HG02678 (cell line): ENCODE measurements around the gene LUZP1.
"Not testable (repeated sequence)": the region's sequence is repeated elsewhere in the genome, so short reads cannot be mapped to it uniquely, and the experiment has no call there.

Source experiments
- ATAC-seq: cut with Tn5 transposase; IDR thresholded peaks from one replicate; pipeline ENCODE4 v1.9.1; 2021; ENCODE audit warnings: mild to moderate bottlenecking, moderate library complexity; ENCODE audit not compliant: unreplicated experiment

Gene LUZP1

DNA sequence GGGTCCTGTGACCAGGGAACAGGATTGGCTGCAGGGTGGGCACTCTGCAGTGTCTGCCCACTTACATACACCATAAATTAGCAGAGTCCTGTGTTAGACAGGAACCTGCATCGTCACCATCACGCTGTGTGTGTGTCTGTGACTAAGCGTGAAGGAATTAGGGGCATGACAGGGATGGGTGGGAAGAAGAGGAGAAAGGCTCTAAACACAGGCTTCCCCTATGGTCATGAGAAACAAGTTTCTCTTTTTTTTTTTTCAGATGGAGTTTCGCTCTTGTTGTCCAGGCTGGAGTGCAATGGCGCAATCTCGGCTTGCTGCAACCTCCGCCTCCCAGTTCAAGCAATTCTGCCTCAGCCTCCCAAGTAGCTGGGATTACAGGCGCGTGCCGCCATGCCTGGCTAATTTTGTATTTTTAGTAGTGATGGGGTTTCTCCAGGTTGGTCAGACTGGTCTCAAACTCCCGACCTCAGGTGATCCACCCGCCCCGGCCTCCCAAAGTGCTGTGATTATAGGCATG, 20.3 kb upstream of the LUZP1 start:
- not testable (repeated sequence) for ATAC-seq

DNA sequence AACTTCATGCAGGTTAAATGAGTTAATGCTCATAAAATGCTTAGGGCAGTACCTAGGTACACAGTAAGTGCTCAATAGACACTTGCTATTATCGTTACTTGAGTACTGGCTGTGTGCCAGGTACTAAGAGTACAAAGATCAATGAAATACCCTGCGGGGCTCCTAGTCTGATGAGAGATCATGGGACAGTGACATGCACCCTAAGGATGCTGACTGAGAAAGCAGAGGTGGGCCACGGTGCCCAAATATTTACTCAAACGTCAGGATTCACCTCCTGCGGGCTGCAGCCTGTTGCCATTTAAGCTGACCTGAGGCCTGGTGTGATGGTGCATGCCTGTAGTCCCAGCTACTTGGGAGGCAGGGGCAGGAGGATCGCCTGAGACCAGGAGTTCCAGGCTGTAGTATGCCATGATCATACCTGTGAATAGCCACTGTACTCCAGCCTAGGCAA, 19.8 kb upstream of the LUZP1 start:
- ATAC-seq: no peak

DNA sequence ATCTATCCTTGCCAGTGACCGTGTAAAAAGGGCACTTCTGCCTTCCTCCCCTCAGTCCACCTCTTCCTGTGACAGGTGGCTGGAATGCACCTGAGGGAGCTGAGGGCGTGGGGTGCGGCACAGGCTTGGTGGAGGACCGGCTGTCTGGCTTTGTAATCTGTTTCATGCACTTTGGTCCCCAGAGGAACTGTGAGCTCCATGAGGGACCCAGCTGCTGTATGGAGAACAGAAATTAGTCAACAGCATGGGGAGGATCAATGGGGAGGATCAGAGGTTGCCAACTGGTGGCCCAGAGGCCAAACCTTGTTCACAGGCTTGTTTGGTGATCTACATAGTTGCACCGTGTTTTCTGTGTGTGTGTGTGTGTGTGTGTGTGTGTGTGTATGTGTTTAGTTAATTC, 19.0 kb upstream of the LUZP1 start:
- ATAC-seq: no peak

- no peak for ATAC-seq
Observed at GRCh38 chr1:23185381-23185780, 16.7 kb upstream of the LUZP1 start.

- ATAC-seq: no peak
Observed at GRCh38 chr1:23184212-23184934, 15.7 kb upstream of the LUZP1 start.

DNA sequence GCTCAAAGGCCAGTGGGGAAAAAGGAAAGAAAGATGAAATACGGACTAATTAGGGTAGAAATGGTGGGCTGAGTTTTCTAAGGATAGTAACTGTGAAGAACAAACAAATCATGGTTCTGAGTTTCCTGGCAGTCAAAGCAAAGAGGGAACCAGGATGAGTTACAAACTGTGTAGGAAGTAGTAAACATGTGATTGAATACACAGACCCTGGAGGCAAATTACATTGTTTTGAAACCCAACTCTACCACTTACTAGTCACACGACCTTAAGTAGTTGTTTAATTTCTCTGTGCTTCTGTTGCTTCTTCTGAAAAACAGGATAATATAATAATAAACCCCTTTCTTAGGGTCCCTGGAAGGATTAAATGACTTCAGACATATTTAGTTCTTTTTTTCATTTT, 11.2 kb upstream of the LUZP1 start:
- ATAC-seq: no peak

DNA sequence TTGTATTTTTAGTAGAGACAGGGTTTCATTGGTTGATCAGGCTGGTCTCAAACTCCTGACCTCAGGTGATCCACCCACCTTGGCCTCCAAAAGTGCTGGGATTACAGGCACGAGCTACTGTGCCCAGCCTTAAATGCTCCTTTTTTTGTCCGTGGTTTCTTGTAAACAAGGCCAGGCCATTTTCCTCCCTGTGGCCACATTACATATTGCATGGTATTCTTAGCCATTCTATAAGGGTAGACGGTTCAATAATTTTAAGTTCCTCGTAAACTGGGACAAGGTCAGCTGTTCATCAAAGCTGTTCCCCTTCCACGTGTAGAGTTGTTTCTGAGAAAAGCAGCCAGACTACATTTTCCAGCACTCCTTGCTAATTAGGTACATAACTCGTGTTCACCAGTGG, 10.3 kb upstream of the LUZP1 start:
- ATAC-seq: no peak

DNA sequence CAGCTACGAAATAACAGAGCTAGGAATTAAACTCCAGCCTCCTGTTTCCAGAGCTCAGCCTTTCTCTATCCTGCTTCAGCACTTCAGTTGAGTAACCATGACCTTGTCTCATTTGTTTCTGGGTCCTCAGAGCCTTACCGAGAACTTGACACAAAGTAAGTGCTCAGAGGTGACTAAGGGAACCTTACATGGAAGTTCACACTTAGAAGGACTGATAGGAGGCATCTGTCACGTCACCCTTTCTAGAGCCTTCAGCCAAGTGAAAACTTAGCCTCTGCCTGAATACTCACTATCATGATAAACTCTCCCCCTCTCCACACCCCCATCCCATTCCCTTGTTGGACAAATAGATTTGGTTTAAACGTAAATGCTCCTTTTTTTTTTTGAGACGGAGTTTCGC, 9.8 kb upstream of the LUZP1 start:
- ATAC-seq: no peak

DNA sequence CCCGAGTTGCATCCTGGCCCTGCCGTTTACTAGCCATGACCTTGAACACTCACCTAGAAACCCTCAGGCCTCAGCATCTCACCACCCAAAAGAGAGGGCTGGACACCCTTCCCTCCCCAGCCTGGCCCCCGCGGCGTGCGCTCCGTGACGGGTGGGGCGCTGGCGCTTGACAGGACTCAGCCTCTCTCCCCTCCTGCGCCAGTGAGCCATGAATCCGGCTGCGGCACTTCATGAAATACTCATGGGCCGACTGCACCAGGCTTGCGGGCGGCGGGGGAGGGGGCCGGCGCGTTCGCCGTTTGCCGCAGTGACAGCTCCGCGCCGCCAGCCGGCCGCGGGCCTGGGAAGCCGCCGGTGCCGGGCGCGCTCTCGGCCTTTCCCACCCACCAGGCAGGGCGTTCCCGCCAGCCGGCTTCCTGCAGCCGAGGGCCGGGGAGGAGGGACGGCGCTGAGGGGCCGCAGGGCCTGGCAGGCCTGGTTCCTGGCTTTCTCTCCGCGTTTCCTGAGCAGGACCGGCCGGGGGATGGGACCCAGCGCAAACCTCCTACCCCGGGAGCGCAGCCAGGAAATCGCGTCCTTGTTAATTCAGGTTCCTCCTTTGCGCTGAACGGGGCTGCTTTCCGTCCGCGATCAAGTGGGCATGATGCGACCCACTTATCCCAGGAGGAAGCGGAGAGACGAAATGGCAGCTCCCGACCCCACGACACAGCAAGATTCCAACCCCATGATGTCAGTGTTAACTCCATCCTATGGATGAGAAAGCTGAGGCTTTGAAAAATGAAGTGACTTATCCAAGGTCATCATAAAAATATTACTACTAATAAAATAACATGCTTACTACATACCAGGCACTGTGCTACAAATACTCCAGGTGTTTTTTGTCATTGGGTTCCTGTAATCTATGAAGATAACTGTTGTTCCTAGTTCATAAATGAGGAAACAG, 9.1 kb upstream of the LUZP1 start:
- peak; percentile 74 for ATAC-seq

DNA sequence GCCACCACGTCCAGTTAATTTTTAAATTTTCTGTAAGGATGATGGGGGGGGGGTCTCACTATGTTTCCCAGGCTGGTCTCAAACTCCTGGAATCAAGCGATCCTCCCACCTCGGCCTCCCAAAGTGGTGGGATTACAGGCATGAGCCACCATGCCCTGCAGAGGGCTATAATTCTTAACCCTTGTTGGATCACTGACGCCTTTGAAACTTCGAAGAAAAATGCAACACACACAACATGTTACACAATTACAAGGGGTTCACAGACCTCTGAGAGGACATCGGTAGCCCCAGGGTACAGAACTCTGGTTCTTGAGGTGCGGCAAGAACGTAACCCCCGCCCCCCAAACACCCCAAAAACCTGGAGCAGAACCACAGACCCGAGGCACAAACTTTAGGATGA, 8.4 kb upstream of the LUZP1 start:
- ATAC-seq: no peak

GRCh38 chr1:23174426-23175110, 5.9 kb upstream of the LUZP1 start:
- ATAC-seq: no peak

- no peak for ATAC-seq
Observed at GRCh38 chr1:23171181-23171755, 2.6 kb upstream of the LUZP1 start.

DNA sequence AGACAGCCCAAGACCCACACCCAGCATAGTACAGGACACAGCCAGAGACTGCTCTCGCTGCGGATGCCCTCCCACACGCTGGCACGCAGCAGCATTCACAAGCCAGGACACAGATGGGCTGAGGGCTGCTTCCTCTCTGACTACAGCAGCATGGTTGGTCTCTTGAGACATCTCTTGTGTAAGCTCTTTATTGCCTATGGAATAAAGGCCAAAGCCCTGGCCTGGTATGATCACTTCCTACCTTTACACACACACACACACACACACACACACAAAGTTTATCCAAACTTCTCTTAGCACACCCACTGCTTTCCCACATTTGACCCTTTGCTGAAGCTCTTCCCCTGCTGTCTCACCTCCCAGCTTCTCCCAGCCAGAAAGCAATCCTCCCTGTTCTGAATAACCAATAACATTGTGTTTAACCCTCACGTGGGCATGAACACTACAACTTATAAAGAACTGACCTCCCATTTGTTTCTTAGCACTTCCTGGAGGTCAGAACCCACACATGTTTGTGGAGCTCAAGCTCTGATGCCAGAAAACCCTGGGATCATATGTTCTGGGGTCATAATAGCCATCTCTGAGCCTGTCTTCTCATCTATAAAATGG, 1.2 kb upstream of the LUZP1 start:
- no peak for ATAC-seq

- no peak for ATAC-seq
Observed at GRCh38 chr1:23169195-23169575, 529 bp upstream of the LUZP1 start.

DNA sequence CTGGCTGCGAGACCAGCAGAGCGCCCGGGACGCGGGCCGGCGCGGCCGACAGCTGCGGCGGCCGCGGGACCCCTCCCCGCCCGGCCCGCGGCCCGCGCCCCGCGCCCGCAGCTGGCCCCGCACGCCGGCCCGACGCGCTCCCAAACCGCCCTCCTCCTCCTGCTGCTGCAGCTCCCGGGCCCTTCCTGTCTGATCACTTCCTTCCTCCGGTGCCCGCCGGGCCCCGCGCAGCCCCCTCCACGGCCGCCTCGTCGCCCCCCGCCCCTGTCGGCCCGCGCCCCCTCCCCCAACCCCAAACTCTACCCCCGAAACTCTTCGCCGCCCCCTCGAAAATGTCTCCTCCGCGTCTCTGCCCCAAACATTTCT, 594 bp downstream of the LUZP1 start:
- ATAC-seq: no peak

- no peak for ATAC-seq
Observed at GRCh38 chr1:23167353-23168078, 1.1 kb downstream of the LUZP1 start.

DNA sequence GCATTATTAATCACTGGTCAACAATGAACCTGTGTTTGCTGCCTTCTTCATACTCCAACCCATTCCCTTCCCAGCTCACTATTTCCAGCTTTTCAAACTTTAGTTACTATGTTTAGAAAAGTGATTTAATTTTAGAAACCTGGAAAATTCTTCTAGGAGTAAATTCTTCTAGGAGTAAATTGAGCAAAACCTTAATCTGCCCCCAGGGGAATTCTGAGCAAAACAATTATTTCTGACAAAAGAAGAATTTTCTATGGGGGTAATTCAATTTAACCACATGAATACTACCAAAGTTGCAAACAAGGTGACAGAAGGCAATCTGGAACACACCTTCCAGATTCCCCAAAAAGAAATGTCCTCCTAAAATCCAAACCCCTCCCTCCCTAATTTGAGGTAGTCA, 1.8 kb downstream of the LUZP1 start:
- no peak for ATAC-seq

DNA sequence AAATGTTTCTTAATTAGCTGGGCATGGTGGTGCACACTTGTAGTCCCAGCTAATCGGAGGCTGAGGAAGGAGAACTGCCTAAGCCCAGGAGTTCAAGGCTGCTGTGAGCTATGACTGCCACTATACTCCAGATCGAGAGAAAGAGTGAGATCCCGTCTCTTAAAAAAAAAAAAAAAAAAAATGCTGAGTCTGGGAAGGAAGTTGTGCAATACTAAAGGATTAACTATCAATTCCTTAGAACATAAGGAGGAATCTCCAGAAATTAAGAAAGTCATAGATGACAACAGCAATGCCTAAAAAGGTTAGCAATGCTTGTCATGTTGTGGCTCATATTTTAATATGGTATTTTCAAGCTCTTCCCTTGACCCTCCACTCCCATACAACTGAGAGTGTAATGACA, 5.3 kb downstream of the LUZP1 start:
- ATAC-seq: no peak

- no peak for ATAC-seq
Observed at GRCh38 chr1:23159963-23160877, 8.4 kb downstream of the LUZP1 start.
